Ovary (tissue), 3 donors: ENCODE results near the gene SLC7A6OS.

Experiments
- EP300 ChIP-seq: sonication (generic); formaldehyde crosslinking; IDR thresholded peaks from one replicate; pipeline ENCODE4 v1.6.1; 2017; ENCODE audit warnings: antibody characterized with exemption
- POLR2A ChIP-seq: fragments of 450-650 bp; IDR thresholded peaks from one replicate; pipeline ENCODE4 v1.6.1; 2017; ENCODE audit warnings: antibody characterized with exemption, mild to moderate bottlenecking, moderate library complexity
- TF ChIP-seq, protein P1 (sequence below), 3 donors: fragments of 450-650 bp in 2 of 3; fragments of 200-600 bp in 1 of 3; IDR thresholded peaks; one replicate each; pipeline versions ENCODE4 v1.5.1 to v1.8.0; 2016 to 2022; ENCODE audit warnings: antibody characterized with exemption in 3 of 3, mild to moderate bottlenecking in 1 of 3
- donor health status: DM: no; HTN: no; CAD: no.

DNA sequence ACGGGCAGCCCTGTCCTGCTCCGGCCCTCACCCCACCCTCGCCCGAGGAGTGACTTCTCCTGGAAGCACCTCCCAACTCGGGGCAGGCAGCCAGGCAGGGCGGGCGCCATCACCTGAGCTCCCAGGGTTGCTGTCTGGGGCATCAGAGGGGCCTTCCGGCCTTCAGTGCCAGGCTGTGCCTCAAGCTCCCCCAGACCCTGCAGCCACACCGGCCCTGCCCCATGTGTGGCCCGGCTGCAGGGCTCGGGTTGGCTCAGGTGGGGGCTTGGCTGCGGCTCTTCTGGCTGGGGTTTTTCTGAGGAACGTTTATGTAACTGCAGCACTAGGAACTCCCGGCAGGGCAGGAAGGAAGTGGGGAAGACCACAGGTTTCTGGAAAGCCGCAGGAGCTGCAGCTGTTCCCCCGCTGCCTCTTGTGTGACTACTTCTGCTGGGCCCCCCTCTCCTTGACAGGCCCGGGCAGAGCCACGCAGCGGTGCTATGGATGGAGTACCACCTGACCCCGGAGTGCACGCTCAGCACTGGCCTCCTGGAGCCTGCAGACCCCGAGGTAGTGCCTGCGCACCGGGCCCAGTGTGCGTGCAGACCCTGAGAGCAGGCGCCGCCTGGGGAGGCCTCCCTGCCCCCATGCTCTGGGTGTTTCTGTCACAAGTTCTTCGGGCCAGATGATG lies 45.6 kb upstream of the SLC7A6OS start:
- TF ChIP-seq, protein P1, sequence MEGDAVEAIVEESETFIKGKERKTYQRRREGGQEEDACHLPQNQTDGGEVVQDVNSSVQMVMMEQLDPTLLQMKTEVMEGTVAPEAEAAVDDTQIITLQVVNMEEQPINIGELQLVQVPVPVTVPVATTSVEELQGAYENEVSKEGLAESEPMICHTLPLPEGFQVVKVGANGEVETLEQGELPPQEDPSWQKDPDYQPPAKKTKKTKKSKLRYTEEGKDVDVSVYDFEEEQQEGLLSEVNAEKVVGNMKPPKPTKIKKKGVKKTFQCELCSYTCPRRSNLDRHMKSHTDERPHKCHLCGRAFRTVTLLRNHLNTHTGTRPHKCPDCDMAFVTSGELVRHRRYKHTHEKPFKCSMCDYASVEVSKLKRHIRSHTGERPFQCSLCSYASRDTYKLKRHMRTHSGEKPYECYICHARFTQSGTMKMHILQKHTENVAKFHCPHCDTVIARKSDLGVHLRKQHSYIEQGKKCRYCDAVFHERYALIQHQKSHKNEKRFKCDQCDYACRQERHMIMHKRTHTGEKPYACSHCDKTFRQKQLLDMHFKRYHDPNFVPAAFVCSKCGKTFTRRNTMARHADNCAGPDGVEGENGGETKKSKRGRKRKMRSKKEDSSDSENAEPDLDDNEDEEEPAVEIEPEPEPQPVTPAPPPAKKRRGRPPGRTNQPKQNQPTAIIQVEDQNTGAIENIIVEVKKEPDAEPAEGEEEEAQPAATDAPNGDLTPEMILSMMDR (IDR thresholded peaks at IDR 0.05), result no peak
- TF ChIP-seq POLR2A (no peak), EP300 (no peak)
